ENCODE results near the gene DDX25. TPM values are rescaled to one million over a fixed set of nuclear protein-coding genes. Genes with fewer than 3 reads are reported as not detected.

Gene DDX25
- total RNA-seq, 1 experiment from 2014 or later, result 0.39 TPM

DNA sequence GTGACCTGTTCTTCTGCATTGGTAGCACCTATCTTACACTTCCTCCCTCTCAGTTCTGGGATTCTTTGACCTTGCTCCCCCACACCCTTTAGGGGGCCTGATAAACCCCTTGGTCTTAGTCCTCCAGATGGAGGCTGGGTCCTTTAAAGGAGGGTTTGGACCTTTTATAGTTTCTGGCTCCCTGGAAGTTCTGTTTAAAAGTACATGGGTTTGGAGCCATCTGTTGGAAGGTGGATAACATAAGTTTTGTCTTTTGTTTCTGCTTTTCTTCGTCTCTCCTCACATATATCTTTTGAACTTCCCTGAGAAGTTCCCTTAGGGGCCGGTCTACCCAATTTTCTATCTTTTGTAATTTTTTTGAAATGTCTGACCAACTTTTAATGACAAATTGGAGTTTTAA lies 34.8 kb upstream of the DDX25 start:
- H3K27ac ChIP-seq (ENCODE audit: low read depth, low read length, poor library complexity, severe bottlenecking), result no peak overlapping the region
- no peaks in the 10 kb centered on the region for H3K4me1 ChIP-seq (ENCODE audit: insufficient read depth, low read length, poor library complexity, severe bottlenecking)
- no peak overlapping the region for H3K4me3 ChIP-seq (ENCODE audit: low read depth, low read length, poor library complexity, severe bottlenecking)
- H3K27me3 ChIP-seq (replicated peaks; ENCODE audit: insufficient read depth, low read depth, low read length, poor library complexity), result no peaks in the 10 kb centered on the region
- TF ChIP-seq, protein P1, sequence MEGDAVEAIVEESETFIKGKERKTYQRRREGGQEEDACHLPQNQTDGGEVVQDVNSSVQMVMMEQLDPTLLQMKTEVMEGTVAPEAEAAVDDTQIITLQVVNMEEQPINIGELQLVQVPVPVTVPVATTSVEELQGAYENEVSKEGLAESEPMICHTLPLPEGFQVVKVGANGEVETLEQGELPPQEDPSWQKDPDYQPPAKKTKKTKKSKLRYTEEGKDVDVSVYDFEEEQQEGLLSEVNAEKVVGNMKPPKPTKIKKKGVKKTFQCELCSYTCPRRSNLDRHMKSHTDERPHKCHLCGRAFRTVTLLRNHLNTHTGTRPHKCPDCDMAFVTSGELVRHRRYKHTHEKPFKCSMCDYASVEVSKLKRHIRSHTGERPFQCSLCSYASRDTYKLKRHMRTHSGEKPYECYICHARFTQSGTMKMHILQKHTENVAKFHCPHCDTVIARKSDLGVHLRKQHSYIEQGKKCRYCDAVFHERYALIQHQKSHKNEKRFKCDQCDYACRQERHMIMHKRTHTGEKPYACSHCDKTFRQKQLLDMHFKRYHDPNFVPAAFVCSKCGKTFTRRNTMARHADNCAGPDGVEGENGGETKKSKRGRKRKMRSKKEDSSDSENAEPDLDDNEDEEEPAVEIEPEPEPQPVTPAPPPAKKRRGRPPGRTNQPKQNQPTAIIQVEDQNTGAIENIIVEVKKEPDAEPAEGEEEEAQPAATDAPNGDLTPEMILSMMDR (conservative IDR thresholded peaks at IDR 0.05; ENCODE audit: low read depth, low read length), result no peak
- no peak for TF ChIP-seq EZH2 (IDR thresholded peaks at IDR 0.05; ENCODE audit: borderline replicate concordance, low read depth, low read length, poor library complexity, severe bottlenecking)
- H3K9me3 ChIP-seq (ENCODE audit: low read depth, low read length, poor library complexity, severe bottlenecking), result no peaks in the 10 kb centered on the region
- DNase-seq (ENCODE audit: low spot score), result no peak
- no TSS peak for BruUV-seq (replicated peaks)
- no peaks in the 10 kb centered on the region for H3K36me3 ChIP-seq (ENCODE audit: insufficient read depth, low read length, poor library complexity, severe bottlenecking)
- ChIA-PET CTCF (no interaction called here), POLR2A (ENCODE audit: low non-redundant PET) (no interaction called here)
- intact Hi-C loops (cut with micrococcal nuclease; ENCODE audit: unreplicated experiment), result no loop called here

DNA sequence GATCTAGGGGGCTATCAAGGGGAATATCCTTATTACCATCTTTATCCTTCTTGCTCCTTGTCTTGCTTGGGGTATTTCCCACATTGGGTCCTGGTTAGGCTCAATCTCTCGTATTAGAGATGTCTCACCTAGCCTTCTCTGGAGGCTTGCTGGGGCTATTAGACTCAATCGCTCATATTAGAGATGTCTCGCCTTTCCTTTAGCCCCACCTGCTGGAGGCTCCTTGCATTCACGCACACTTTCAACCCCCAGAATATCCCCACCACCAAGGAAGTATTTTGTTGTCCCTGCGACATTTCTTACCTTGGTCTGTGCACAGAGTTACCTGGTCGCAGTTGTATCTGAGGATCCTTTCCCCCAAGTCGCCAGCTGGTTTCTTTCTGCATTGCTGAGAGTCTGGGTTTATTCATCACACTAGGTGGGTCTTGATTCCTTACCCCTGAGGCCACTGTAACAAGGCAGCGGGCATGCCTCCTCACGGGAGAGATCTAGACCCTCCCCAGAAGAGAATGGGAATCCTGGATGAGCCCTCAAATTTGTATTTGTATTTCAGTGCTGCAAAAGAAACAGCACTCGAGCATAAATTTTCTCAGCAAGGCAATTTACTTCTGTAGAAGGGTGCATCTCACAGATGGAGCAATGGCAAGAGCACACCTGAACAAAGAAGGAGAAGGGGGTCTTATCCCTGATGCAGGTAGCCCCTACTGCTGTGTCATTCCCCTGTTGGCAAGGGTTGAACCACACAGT lies 32.7 kb upstream of the DDX25 start:
- POLR2A ChIA-PET (ENCODE audit: low non-redundant PET), result no interaction called here
- intact Hi-C loops (cut with micrococcal nuclease; ENCODE audit: unreplicated experiment), result loop anchor here (5.0 to 10.0 kb wide), 3 partner anchors 444 to 897 kb away; no protein-coding TSS in a partner anchor
- no peaks in the 10 kb centered on the region for H3K27me3 ChIP-seq (replicated peaks; ENCODE audit: insufficient read depth, low read depth, low read length, poor library complexity)
- H3K36me3 ChIP-seq (ENCODE audit: insufficient read depth, low read length, poor library complexity, severe bottlenecking), result no peaks in the 10 kb centered on the region
- BruUV-seq (replicated peaks), result no TSS peak
- TF ChIP-seq, protein P1 (conservative IDR thresholded peaks at IDR 0.05; ENCODE audit: low read depth, low read length), result peak; percentile 79
- no peak for TF ChIP-seq EZH2 (IDR thresholded peaks at IDR 0.05; ENCODE audit: borderline replicate concordance, low read depth, low read length, poor library complexity, severe bottlenecking)
- H3K9me3 ChIP-seq (ENCODE audit: low read depth, low read length, poor library complexity, severe bottlenecking), result no peaks in the 10 kb centered on the region
- DNase-seq (ENCODE audit: low spot score), result peak; percentile 74
- H3K4me3 ChIP-seq (ENCODE audit: low read depth, low read length, poor library complexity, severe bottlenecking), result no peak overlapping the region
- no peak overlapping the region for H3K27ac ChIP-seq (ENCODE audit: low read depth, low read length, poor library complexity, severe bottlenecking)
- CTCF ChIA-PET, result interaction anchor here (0.7 kb wide), 2 partner anchors 134 to 1676 kb away, joined by 6 read pairs; no protein-coding TSS in a partner anchor
- H3K4me1 ChIP-seq (ENCODE audit: insufficient read depth, low read length, poor library complexity, severe bottlenecking), result no peaks in the 10 kb centered on the region

DNA sequence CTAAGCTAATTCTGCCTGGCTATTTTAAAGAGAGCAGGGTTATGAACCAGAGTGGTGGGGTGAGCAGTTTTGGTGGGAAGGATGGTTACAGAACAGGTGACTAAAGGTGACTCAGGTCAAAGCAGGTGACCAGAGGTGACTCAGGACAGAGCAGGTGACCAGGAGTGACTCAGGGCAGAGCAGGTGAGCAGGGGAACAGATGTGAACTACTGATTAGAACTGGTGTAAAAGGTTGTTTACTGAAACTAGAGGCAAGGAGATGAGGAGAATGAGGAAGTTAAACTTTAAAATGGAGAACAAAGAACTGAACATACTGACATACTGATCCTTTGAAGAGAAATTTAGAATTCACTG lies 32.2 kb upstream of the DDX25 start:
- POLR2A ChIA-PET (ENCODE audit: low non-redundant PET), result no interaction called here
- intact Hi-C loops (cut with micrococcal nuclease; ENCODE audit: unreplicated experiment), result loop anchor here (5.0 to 10.0 kb wide), 3 partner anchors 445 to 897 kb away; no protein-coding TSS in a partner anchor

More for the DNA sequence above, 32.2 kb upstream of the DDX25 start:
- TF ChIP-seq EZH2 (IDR thresholded peaks at IDR 0.05; ENCODE audit: borderline replicate concordance, low read depth, low read length, poor library complexity, severe bottlenecking), result no peak
- TF ChIP-seq, protein P1 (conservative IDR thresholded peaks at IDR 0.05; ENCODE audit: low read depth, low read length), result no peak
- CTCF ChIA-PET, result no interaction called here
- H3K36me3 ChIP-seq (ENCODE audit: insufficient read depth, low read length, poor library complexity, severe bottlenecking), result no peaks in the 10 kb centered on the region
- no peaks in the 10 kb centered on the region for H3K9me3 ChIP-seq (ENCODE audit: low read depth, low read length, poor library complexity, severe bottlenecking)
- H3K4me1 ChIP-seq (ENCODE audit: insufficient read depth, low read length, poor library complexity, severe bottlenecking), result no peaks in the 10 kb centered on the region
- no peak overlapping the region for H3K27ac ChIP-seq (ENCODE audit: low read depth, low read length, poor library complexity, severe bottlenecking)
- BruUV-seq (replicated peaks), result no TSS peak
- H3K4me3 ChIP-seq (ENCODE audit: low read depth, low read length, poor library complexity, severe bottlenecking), result no peak overlapping the region
- no peaks in the 10 kb centered on the region for H3K27me3 ChIP-seq (replicated peaks; ENCODE audit: insufficient read depth, low read depth, low read length, poor library complexity)
- DNase-seq (ENCODE audit: low spot score), result no peak

All from A673 (cell line).